Measurements from ENCODE around the gene GAREM1. TPM values are rescaled to one million over a fixed set of nuclear protein-coding genes. Genes with fewer than 3 reads are reported as not detected.

GAREM1 gene
- total RNA-seq, 6 donors from 2014 or later, result 8.1 to 21.0 (median 13.7) TPM

GRCh38 chr18:32261003-32261402 lies 209.7 kb downstream of the GAREM1 start:
- Histone ChIP-seq H3K27me3 (no peaks in the 10 kb centered on the region), H3K27ac (no peak overlapping the region), H3K36me3 (no peaks in the 10 kb centered on the region), H3K4me1 (no peaks in the 10 kb centered on the region), H3K4me3 (no peak overlapping the region), H3K9me3 (no peaks in the 10 kb centered on the region)
- no peak for DNase-seq
- ATAC-seq (ENCODE audit: low FRiP score in 2 of 2), result no peak
- TF ChIP-seq POLR2AphosphoS5 (IDR thresholded peaks at IDR 0.05) (no peak), POLR2A (IDR thresholded peaks at IDR 0.05) (no peak), EP300 (IDR thresholded peaks at IDR 0.05) (no peak), CTCF (IDR thresholded peaks at IDR 0.05) (no peak)
- 98% methylated on average over 5 of the region's 5 CpGs for whole genome bisulfite sequencing, 2 donors

GRCh38 chr18:32259553-32259952 lies 211.1 kb downstream of the GAREM1 start:
- Histone ChIP-seq H3K4me1 (no peaks in the 10 kb centered on the region), H3K27ac (no peak overlapping the region), H3K36me3 (no peaks in the 10 kb centered on the region), H3K27me3 (no peaks in the 10 kb centered on the region), H3K9me3 (no peaks in the 10 kb centered on the region), H3K4me3 (no peak overlapping the region)
- DNase-seq (no peak), ATAC-seq (ENCODE audit: low FRiP score in 2 of 2) (no peak)
- no peak for TF ChIP-seq CTCF (IDR thresholded peaks at IDR 0.05)
- TF ChIP-seq EP300 (IDR thresholded peaks at IDR 0.05), result no peak
- TF ChIP-seq POLR2AphosphoS5 (IDR thresholded peaks at IDR 0.05), result no peak
- no peak for TF ChIP-seq POLR2A (IDR thresholded peaks at IDR 0.05)
- WGBS, 2 donors, result 86 to 88% methylated on average over 6 of the region's 6 CpGs

GRCh38 chr18:32258558-32259204 lies 212.0 kb downstream of the GAREM1 start:
- no peak for ATAC-seq (ENCODE audit: low FRiP score in 2 of 2)
- Histone ChIP-seq H3K27ac (no peak overlapping the region), H3K4me3 (no peak overlapping the region), H3K4me1 (no peaks in the 10 kb centered on the region), H3K36me3 (no peaks in the 10 kb centered on the region), H3K27me3 (no peaks in the 10 kb centered on the region), H3K9me3 (no peaks in the 10 kb centered on the region)
- TF ChIP-seq POLR2A (IDR thresholded peaks at IDR 0.05) (no peak), CTCF (IDR thresholded peaks at IDR 0.05) (no peak), POLR2AphosphoS5 (IDR thresholded peaks at IDR 0.05) (no peak)
- DNase-seq, result no peak
- WGBS, 2 donors, result 63 to 71% methylated on average over 5 of the region's 5 CpGs

- no peak for TF ChIP-seq POLR2A (IDR thresholded peaks at IDR 0.05)
- TF ChIP-seq EP300 (IDR thresholded peaks at IDR 0.05), result no peak
- TF ChIP-seq POLR2AphosphoS5 (IDR thresholded peaks at IDR 0.05), result no peak
- no peak for TF ChIP-seq CTCF (IDR thresholded peaks at IDR 0.05)
- Histone ChIP-seq H3K4me3 (no peak overlapping the region), H3K36me3 (no peaks in the 10 kb centered on the region), H3K27ac (no peak overlapping the region), H3K4me1 (no peaks in the 10 kb centered on the region), H3K27me3 (no peaks in the 10 kb centered on the region), H3K9me3 (no peaks in the 10 kb centered on the region)
- WGBS, 2 donors, result 74 to 89% methylated on average over 2 of the region's 2 CpGs
- ATAC-seq (ENCODE audit: low FRiP score in 2 of 2) (no peak), DNase-seq (no peak)
Measured at GRCh38 chr18:32258148-32258547, 212.5 kb downstream of the GAREM1 start.

All from upper lobe of left lung (tissue), 6 donors.